HepG2 (cell line): ENCODE measurements around the gene ACBD6. TPM values are rescaled to one million over a fixed set of nuclear protein-coding genes. Genes with fewer than 3 reads are reported as not detected.

Source experiments
- ATAC-seq: fragments of 200-7000 bp; cut with Tn5 transposase; 3 replicates; pipeline ENCODE4 v1.9.1; 2020; ENCODE audit warnings: mild to moderate bottlenecking, moderate library complexity
- BruUV-seq: library from RNA; stranded (reverse); fragments of 400-500 nt; replicated peaks from 2 replicates; lab custom pipeline; 2021; lab: Mats Ljungman, UMichigan
- CTCF ChIA-PET: fragments of 300-600 bp; formaldehyde crosslinking; extraction: SDS; loops from one replicate; lab custom pipeline; 2021; ENCODE audit warnings: low total read pairs, inconsistent platforms, low intra/inter-chr PET ratio; lab: Yijun Ruan, JAX
- POLR2A ChIA-PET: fragments of 350-600 bp; sonication (Branson Sonifier 250); formaldehyde crosslinking; loops from one replicate; lab custom pipeline; 2020; ENCODE audit warnings: antibody characterized with exemption, inconsistent platforms; lab: Yijun Ruan, JAX
- DNase-seq: peaks from one replicate; pipeline ENCODE4 v3.0.0-alpha.2; 2015; ENCODE audit warnings: low spot score
- FAIRE-seq: peaks from 3 replicates; lab custom pipeline; 2011; peaks lifted over from hg19 to GRCh38; lab: Jason Lieb, UNC
- H2AFZ ChIP-seq: one replicate; pipeline ENCODE4 v1.6.1; 2011; ENCODE audit warnings: low read length, inconsistent platforms
- H3K27ac ChIP-seq: fragments of 300-600 bp; 3 replicates; pipeline ENCODE4 v1.8.0; 2011; ENCODE audit warnings: mixed run types, mild to moderate bottlenecking, mixed read lengths, low read length, inconsistent platforms; ENCODE audit not compliant: insufficient read depth; ENCODE audit errors: extremely low read length
- H3K27me3 ChIP-seq, 2 experiments: fragments of 200-600 bp in 1 of 2; 2 replicates in 1 of 2; 3 replicates in 1 of 2; pipeline versions ENCODE4 v1.6.0 to v1.8.0; 2011; ENCODE audit warnings: low read length in 2 of 2, mild to moderate bottlenecking in 2 of 2, moderate library complexity in 2 of 2, inconsistent platforms in 1 of 2; ENCODE audit not compliant: insufficient read depth in 2 of 2, control insufficient read depth in 1 of 2
- H3K36me3 ChIP-seq, 2 experiments: fragments of 200-600 bp in 1 of 2; replicated peaks in 1 of 2; 2 replicates in 1 of 2; 3 replicates in 1 of 2; pipeline versions ENCODE4 v1.5.1 to v1.8.0; 2011; ENCODE audit warnings: low read length in 2 of 2, inconsistent platforms in 1 of 2; ENCODE audit not compliant: insufficient read depth in 2 of 2, control insufficient read depth in 1 of 2
- H3K4me1 ChIP-seq: 2 replicates; pipeline ENCODE4 v1.5.1; 2012; ENCODE audit warnings: low read length, inconsistent platforms; ENCODE audit not compliant: insufficient read depth
- H3K4me2 ChIP-seq: 2 replicates; pipeline ENCODE4 v1.6.0; 2011; ENCODE audit warnings: low read depth, low read length, inconsistent platforms
- H3K4me3 ChIP-seq, 3 experiments: fragments of 200-600 bp in 1 of 3; sonication (generic), shearing (Covaris generic) in 1 of 3; replicated peaks in 1 of 3; 2 replicates each; pipeline ENCODE4 v1.5.1; 2011 to 2016; ENCODE audit warnings: low read length in 3 of 3, inconsistent platforms in 2 of 3, low read depth in 2 of 3, mild to moderate bottlenecking in 2 of 3, control low read depth in 1 of 3, mixed read lengths in 1 of 3; ENCODE audit not compliant: insufficient read depth in 1 of 3
- H3K79me2 ChIP-seq: one replicate; pipeline ENCODE4 v1.6.1; 2011; ENCODE audit warnings: low read length, inconsistent platforms; ENCODE audit not compliant: insufficient read depth
- H3K9ac ChIP-seq: 2 replicates; pipeline ENCODE4 v1.6.0; 2011; ENCODE audit warnings: mild to moderate bottlenecking, low read depth, low read length, inconsistent platforms; ENCODE audit not compliant: insufficient read depth
- H3K9me3 ChIP-seq: 2 replicates; pipeline ENCODE4 v1.5.1; 2012; ENCODE audit warnings: mild to moderate bottlenecking, low read length
- H4K20me1 ChIP-seq: 2 replicates; pipeline ENCODE4 v1.6.0; 2011; ENCODE audit warnings: inconsistent platforms, mild to moderate bottlenecking, low read length, moderate library complexity; ENCODE audit not compliant: insufficient read depth
- ELF3 ChIP-seq: IDR thresholded peaks from 2 replicates; pipeline ENCODE4 v1.6.1; 2016; ENCODE audit warnings: missing genetic modification reagents, missing compliant biosample characterization
- ELK4 ChIP-seq: sonication (generic); formaldehyde crosslinking; IDR thresholded peaks from 2 replicates; pipeline ENCODE4 v1.9.0; 2021; ENCODE audit warnings: missing genetic modification reagents, borderline replicate concordance
- GATAD1 ChIP-seq: IDR thresholded peaks from 2 replicates; pipeline ENCODE4 v1.6.1; 2016; ENCODE audit warnings: missing genetic modification reagents, missing compliant biosample characterization
- HDAC2 ChIP-seq: sonication (generic); formaldehyde crosslinking; IDR thresholded peaks from 2 replicates; pipeline ENCODE4 v1.4.0; 2020; ENCODE audit warnings: missing genetic modification reagents
- HHEX ChIP-seq: IDR thresholded peaks from 2 replicates; pipeline ENCODE4 v1.6.1; 2016; ENCODE audit warnings: control low read depth
- KAT7 ChIP-seq: IDR thresholded peaks from 2 replicates; pipeline ENCODE4 v1.6.1; 2018; ENCODE audit warnings: borderline replicate concordance, missing compliant biosample characterization
- MYC ChIP-seq: sonication (generic); formaldehyde crosslinking; IDR thresholded peaks from 2 replicates; pipeline ENCODE4 v1.9.0; 2021; ENCODE audit warnings: missing genetic modification reagents, borderline replicate concordance
- NONO ChIP-seq, 2 experiments: fragments of 450-650 bp in 1 of 2; sonication (generic) in 1 of 2; formaldehyde crosslinking in 1 of 2; IDR thresholded peaks in 1 of 2; conservative IDR thresholded peaks in 1 of 2; 2 replicates each; pipeline versions ENCODE4 v1.6.1 to v1.8.0; 2017 to 2022; ENCODE audit warnings: mild to moderate bottlenecking in 1 of 2, missing genetic modification reagents in 1 of 2, moderate library complexity in 1 of 2
- PRDM15 ChIP-seq: sonication (generic); formaldehyde crosslinking; IDR thresholded peaks from 2 replicates; pipeline ENCODE4 v1.4.0; 2020; ENCODE audit warnings: missing genetic modification reagents
- RFX3 ChIP-seq: IDR thresholded peaks from 2 replicates; pipeline ENCODE4 v1.6.1; 2016; ENCODE audit warnings: missing biosample characterization, missing genetic modification reagents
- TERF1 ChIP-seq: sonication (generic); formaldehyde crosslinking; IDR thresholded peaks from 2 replicates; pipeline ENCODE4 v1.8.0; 2022; ENCODE audit warnings: mild to moderate bottlenecking, missing genetic modification reagents, moderate library complexity
- THAP11 ChIP-seq: IDR thresholded peaks from 2 replicates; pipeline ENCODE4 v1.6.1; 2016; ENCODE audit warnings: missing biosample characterization, missing genetic modification reagents
- ZBTB49 ChIP-seq: sonication (generic); formaldehyde crosslinking; IDR thresholded peaks from 2 replicates; pipeline ENCODE4 v1.4.0; 2020; ENCODE audit warnings: missing genetic modification reagents, borderline replicate concordance
- ZNF264 ChIP-seq: sonication (generic); formaldehyde crosslinking; IDR thresholded peaks from 2 replicates; pipeline ENCODE4 v1.4.0; 2020; ENCODE audit warnings: missing genetic modification reagents
- ZNF275 ChIP-seq: sonication (generic); formaldehyde crosslinking; IDR thresholded peaks from 2 replicates; pipeline ENCODE4 v1.8.0; 2022; ENCODE audit warnings: missing genetic modification reagents, mild to moderate bottlenecking, inconsistent platforms, borderline replicate concordance
- WGBS: methylation state at CpG from one replicate; pipeline ENCODE4 v1.1.6; 2017; ENCODE audit warnings: low lambda C conversion rate; 5-methylcytosine and 5-hydroxymethylcytosine counted together
- in situ Hi-C: cut with HindIII; loops from 2 replicates; pipeline ENCODE4 v1.10.0; 2017; ENCODE audit warnings: low pct_unique_long_range_greater_than_20kb; ENCODE audit not compliant: extremely low pct_ligation_motif_present
- intact Hi-C: fragments of 100-400 bp; cut with micrococcal nuclease; formaldehyde crosslinking; loops from one replicate; pipeline ENCODE4 v1.10.0; 2022; ENCODE audit not compliant: unreplicated experiment
- polyA plus RNA-seq, 8 experiments: library from polyadenylated mRNA; depleted of rRNA in 3 of 8; stranded (reverse) in 7 of 8; unstranded in 1 of 8; fragments of >200 nt; fragmentation: Illumina TruSeq in 4 of 8; extraction: Trizol in 4 of 8; gene quantifications; 2 replicates each; pipeline versions ENCODE4 v1.2.1 to v1.2.3, GENCODE V29; 2011 to 2016; ENCODE audit warnings: low read depth in 4 of 8, missing spikeins in 1 of 8, mixed read lengths in 1 of 8; ENCODE audit not compliant: insufficient read depth in 1 of 8
- total RNA-seq, 5 experiments: library from RNA; depleted of rRNA; stranded (reverse); fragments of >200 nt; fragmentation: Illumina TruSeq; extraction: Trizol; gene quantifications; 2 replicates each; pipeline ENCODE4 v1.2.3, GENCODE V29; 2016; ENCODE audit warnings: low read depth in 1 of 5

Gene ACBD6
- total and polyA plus RNA-seq, 2 of the 13 experiments (the other 11 are each of a cell fraction or from before 2014, with no cell fraction given): 33.5 to 47.2 TPM

- Histone ChIP-seq H3K27me3 (no peaks in the 10 kb centered on the region), H3K9ac (no peak overlapping the region), H3K4me3 (no peak overlapping the region), H3K79me2 (no peaks in the 10 kb centered on the region), H3K36me3 (peaks cover 0 to 2% of the 10 kb centered on the region in 2 experiments; a peak in 2 of 5 replicates), H3K9me3 (peaks cover 11% of the 10 kb centered on the region; the same call in 1 of the 2 replicates), H3K27ac (no peak overlapping the region), H2AFZ (no peak overlapping the region), H3K4me1 (no peaks in the 10 kb centered on the region), H3K4me2 (no peak overlapping the region), H4K20me1 (no peaks in the 10 kb centered on the region)
- DNase-seq (no peak), ATAC-seq (no peak), FAIRE-seq (no peak)
- CTCF ChIA-PET: no interaction called here
- BruUV-seq: no TSS peak
- intact Hi-C loops (no loop called here), in situ Hi-C loops (no loop called here)
- 97% methylated on average over 4 of the region's 4 CpGs for WGBS
- POLR2A ChIA-PET: no interaction called here
- TF ChIP-seq TERF1: no peak
- TF ChIP-seq THAP11 (CRISPR knock-in tag): no peak
- no peak for TF ChIP-seq ZNF264 (CRISPR knock-in tag)
- no peak for TF ChIP-seq PRDM15 (CRISPR knock-in tag)
- TF ChIP-seq ELK4 (CRISPR knock-in tag): no peak
- no peak for TF ChIP-seq HDAC2 (CRISPR knock-in tag)
- TF ChIP-seq ELF3: no peak
- no peak for TF ChIP-seq RFX3 (CRISPR knock-in tag)
- TF ChIP-seq ZNF275 (CRISPR knock-in tag): no peak
- no peak for TF ChIP-seq NONO (IDR thresholded peaks at IDR 0.05)
- no peak for TF ChIP-seq NONO (CRISPR knock-in tag; conservative IDR thresholded peaks at IDR 0.05)
- no peak for TF ChIP-seq MYC (CRISPR knock-in tag)
- TF ChIP-seq HHEX (CRISPR knock-in tag): no peak
- no peak for TF ChIP-seq ZBTB49 (CRISPR knock-in tag)
- TF ChIP-seq KAT7 (CRISPR knock-in tag): no peak
- TF ChIP-seq GATAD1 (CRISPR knock-in tag): no peak
Measured at GRCh38 chr1:180386745-180387367, 115.5 kb downstream of the ACBD6 start.
